DMS114 treated with DMSO at 0.1 percent for 48 hours (cell line): ENCODE measurements around the gene RPUSD1.
"Not testable (repeated sequence)": the region's sequence is repeated elsewhere in the genome, so short reads cannot be mapped to it uniquely, and the experiment has no call there.

Experiments
- DNase-seq: peaks from one replicate; lab custom pipeline; 2025; ENCODE audit not compliant: unreplicated experiment; lab: John Stamatoyannopoulos, UW

RPUSD1 gene

GRCh38 chr16:768428-768827, 19.8 kb downstream of the RPUSD1 start:
- DNase-seq, result no peak

GRCh38 chr16:767743-768235, 20.4 kb downstream of the RPUSD1 start:
- DNase-seq, result no peak

GRCh38 chr16:766820-767640, 21.2 kb downstream of the RPUSD1 start:
- no peak for DNase-seq

GRCh38 chr16:766008-766819, 22.0 kb downstream of the RPUSD1 start:
- DNase-seq, result no peak

GRCh38 chr16:765488-765865, 22.7 kb downstream of the RPUSD1 start:
- DNase-seq, result no peak

GRCh38 chr16:764848-765487, 23.2 kb downstream of the RPUSD1 start:
- no peak for DNase-seq

- DNase-seq, result no peak
Measured at GRCh38 chr16:764184-764750, 23.9 kb downstream of the RPUSD1 start.

GRCh38 chr16:763369-764183, 24.6 kb downstream of the RPUSD1 start:
- DNase-seq, result no peak

GRCh38 chr16:762595-763268, 25.4 kb downstream of the RPUSD1 start:
- no peak for DNase-seq

GRCh38 chr16:761625-762513, 26.3 kb downstream of the RPUSD1 start:
- no peak for DNase-seq

GRCh38 chr16:760545-761343, 27.4 kb downstream of the RPUSD1 start, which contains the start of gene MSLN:
Gene MSLN, plus strand, starts transcription at chr16:760734. Its CDS starts 1,947 bp downstream, at chr16:762681.
- DNase-seq, result no peak

GRCh38 chr16:760065-760464, 28.1 kb downstream of the RPUSD1 start:
- DNase-seq, result no peak

GRCh38 chr16:759110-759910, 28.9 kb downstream of the RPUSD1 start:
- DNase-seq, result no peak

- no peak for DNase-seq
Measured at GRCh38 chr16:756428-756827, 31.8 kb downstream of the RPUSD1 start.

GRCh38 chr16:754656-755055, 33.5 kb downstream of the RPUSD1 start:
- DNase-seq, result no peak

GRCh38 chr16:754121-754607, 34.0 kb downstream of the RPUSD1 start:
- not testable (repeated sequence) for DNase-seq

GRCh38 chr16:752007-752312, 36.2 kb downstream of the RPUSD1 start:
- no peak for DNase-seq
